ENCODE measurements around the gene PDLIM4.

The PDLIM4 gene

GRCh38 chr5:132257131-132258101 lies at the start of gene PDLIM4:
Gene PDLIM4, plus strand, starts transcription at chr5:132257696. Its CDS starts 39 bp downstream, at chr5:132257735.
- no peak for DNase-seq

DNA sequence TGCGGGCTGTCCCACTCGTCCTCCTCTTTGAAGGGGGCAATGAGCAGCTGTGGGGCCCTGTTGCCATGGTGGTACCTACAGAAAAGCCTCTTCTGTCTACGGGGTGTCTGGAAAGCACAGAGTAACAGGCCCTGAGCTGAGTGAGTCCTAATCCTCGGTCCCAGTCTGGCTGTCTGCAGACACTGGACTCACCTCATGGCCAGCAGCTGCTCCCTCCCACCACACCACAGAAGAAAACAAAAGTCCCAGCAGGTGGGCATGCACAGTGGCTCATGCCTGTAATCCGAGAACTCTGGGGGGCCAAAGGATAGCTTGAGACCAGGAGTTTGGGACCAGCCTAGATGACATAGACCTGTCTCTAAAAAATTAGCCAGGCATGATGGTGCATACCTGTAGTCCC lies 49.7 kb upstream of the PDLIM4 start:
- DNase-seq: no peak

DNA sequence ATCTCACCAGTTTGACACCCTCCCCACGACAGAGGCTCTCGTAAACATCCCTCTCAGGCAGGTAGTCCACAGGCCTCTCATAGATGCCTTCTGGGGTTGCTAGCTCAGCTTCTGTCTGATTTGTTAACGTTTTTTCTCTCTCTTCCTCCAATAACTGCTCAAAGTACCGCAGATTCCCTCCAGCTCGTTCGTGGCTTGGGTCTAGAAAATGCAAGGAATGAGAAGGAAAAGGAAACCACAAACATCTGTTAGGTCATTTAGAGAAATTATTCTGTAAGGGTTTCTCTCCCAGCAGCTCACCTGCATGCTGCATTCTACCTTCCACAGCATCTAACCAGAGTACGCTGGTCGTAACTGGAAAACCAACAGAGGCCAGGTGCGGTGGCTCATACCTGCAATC lies 48.4 kb upstream of the PDLIM4 start:
- no peak for DNase-seq

DNA sequence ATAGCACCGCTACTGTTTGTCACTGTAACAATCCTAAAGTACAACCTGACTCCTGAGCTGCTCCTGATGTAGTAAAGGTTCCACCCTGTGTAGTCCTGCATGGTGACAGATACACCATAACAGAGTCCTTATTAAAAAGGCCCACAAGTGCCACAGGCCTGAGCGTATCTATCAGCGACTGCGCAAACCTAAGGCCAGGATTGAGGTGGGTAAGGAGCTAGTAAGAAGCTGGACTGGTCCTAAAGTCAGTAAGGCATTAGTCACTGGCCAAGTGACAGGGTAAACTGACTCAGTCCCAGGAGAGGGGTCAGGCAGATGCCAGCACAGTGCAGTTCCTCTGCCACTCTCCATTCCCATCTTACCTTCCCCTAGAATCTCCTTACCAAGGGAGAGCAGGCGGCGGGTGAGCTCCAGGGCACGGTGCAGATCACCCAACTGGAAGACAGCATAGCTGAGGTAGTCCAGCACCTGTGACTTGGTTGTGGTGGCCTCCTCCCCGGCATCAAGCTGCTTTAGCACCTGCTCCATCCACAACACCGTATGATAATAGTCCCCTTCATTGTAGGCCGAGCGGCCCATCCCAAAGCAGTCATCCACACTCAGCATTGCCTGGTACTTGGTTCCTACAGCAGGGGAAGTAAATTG lies 47.5 kb upstream of the PDLIM4 start:
- DNase-seq: no peak

DNA sequence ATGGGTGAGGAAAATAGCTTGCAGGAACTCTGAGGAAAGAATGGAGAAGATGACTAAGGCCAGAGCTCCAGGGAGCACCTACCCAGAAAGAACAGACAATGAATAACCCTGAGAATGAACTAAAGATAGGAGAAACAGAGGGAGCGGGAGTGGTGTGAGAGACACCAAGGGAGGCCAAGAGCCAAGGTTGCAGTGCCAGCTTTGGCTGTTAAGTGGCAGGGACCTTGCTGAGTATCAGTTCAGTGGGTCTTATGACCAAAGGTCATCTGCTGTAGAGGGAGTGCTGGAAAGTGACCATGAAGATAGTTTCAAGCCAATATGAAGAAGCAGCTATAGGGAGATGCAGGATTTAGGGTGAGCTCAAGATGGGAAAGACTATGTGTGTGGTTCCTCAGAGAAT lies 46.6 kb upstream of the PDLIM4 start:
- no peak for DNase-seq

GRCh38 chr5:132211787-132212186 lies 45.7 kb upstream of the PDLIM4 start:
- DNase-seq: no peak

DNA sequence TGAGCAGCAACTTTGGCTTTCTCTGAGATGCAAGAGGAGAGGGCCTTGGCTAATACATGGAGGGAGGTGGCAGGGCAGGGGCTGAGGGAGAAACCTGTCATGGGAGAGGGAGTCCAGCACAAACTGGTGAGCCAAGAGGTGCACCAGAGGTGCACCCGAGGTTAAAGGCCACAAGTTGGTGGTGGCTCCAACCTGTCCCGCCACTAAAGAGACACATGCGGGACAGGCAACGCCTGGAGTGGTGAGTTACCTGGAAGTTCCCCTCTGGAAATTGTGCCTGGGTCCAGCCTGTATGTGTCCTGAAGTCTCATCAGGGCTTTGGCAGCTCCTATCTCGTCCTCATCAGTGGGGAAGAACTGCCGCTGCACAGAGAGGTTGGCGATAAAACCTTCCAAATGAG lies 43.8 kb upstream of the PDLIM4 start:
- DNase-seq: no peak

GRCh38 chr5:132214491-132214890 lies 43.0 kb upstream of the PDLIM4 start:
- DNase-seq: no peak

DNA sequence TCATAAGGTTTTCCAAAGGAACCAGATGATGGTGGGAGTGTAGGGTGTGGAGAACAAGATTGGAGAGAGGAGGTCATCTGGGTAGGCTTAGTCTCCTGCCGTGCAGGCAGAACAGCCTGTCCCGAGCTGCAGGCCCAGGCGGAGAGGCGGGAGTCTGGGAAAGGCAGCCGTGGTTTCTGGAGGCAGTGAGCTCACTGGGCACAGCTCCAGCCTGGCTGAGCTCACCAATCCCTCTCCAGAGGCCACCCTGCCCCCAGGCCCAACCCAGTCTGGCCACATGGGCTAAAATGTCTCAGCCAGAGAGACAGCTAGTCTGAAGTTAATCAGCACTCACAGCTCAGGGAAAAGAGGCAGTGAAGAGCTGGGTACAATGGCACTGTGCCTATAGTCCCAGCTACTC lies 42.2 kb upstream of the PDLIM4 start:
- DNase-seq: no peak

- DNase-seq: no peak
Observed at GRCh38 chr5:132218321-132218720, 39.2 kb upstream of the PDLIM4 start.

DNA sequence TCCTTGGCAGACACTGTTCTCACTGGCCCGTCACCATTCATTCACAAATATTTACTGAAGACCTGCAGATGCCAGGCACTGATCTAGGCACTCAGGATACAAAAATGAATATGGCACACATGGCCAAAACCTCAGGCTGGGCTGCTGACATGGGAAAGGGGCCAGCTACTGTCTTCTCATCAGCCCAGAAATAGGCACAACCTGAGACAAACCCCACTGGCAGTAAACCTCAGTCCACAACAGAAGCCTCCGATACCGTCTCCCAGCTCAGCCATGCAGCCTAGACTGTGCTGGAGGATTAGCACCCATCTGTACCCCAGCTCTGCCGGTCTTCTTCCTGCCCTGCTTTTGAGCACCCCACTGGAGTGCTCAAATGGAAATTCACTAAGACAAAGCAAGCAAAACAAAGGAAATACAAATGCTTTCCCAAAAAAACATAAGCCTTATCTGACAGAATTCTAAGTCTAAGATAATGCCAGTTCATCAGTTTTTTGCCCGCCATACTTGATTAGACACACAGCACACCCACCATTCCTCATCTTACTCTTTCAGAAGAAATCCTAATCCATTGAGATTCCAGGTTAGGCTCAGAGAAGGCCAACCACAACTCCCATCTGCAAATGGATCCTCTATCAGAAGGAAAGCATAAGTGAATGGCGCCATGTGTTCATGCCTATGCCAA lies 38.1 kb upstream of the PDLIM4 start:
- DNase-seq: no peak

DNA sequence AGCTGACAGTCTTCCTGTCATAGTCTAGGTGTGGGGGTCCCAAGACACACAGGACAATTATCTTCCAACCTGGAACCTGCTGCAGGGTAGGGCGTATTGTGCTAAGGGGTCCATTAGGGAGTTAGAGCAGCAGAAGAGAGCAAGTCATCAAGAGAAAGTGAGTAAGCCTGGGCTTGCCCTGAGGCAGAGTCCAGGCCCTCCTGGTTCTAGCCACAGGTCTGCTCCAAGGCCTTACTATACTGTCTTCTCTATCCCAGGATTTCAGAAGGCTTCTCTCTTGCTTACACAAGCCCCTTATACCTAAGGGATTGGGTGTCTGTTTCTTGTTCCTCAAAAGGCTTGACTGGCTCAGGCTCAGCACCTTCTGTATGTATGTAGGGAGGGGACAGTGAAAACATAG lies 37.5 kb upstream of the PDLIM4 start:
- DNase-seq: no peak

DNA sequence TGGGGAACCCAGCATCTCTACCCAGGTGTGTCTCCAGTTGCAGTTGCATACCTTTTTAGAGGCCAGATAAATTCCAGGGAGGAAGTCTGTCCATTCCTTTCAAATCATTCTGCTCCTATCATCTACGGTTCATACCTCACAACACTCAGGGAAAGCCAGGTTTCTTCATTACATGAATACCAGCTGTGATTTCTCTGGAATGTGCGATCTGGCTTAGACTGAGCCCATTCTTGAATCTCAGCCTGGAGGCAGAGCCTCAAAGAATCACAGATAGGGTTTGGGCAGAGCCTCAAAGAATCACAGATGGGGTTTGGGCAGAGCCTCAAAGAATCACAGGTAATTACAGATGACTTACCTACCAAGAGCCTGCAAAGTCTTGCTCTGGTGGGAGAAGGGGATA lies 37.0 kb upstream of the PDLIM4 start:
- DNase-seq: no peak

GRCh38 chr5:132221781-132222648 lies 35.5 kb upstream of the PDLIM4 start:
- no peak for DNase-seq

GRCh38 chr5:132222649-132223038 lies 34.9 kb upstream of the PDLIM4 start:
- DNase-seq: no peak

DNA sequence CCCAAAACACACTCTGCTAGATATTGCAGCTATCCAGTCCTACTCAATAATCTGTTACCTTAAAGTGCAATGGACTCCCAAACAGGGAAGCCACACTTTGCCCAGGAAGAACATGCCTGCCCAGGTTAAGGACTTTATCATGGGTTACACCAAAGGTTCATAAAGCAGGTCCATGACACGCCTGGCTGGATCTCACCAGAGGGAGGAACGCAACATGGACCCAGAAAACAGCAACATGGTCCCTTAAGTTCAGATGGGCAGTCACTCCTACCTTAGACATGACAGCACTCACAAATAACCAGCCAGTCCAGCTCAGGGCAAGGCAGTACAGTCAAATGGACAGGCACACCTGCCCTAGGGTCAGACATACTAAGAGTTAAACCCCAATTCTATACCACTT lies 33.6 kb upstream of the PDLIM4 start:
- no peak for DNase-seq

GRCh38 chr5:132224716-132225115 lies 32.8 kb upstream of the PDLIM4 start:
- DNase-seq: no peak

DNA sequence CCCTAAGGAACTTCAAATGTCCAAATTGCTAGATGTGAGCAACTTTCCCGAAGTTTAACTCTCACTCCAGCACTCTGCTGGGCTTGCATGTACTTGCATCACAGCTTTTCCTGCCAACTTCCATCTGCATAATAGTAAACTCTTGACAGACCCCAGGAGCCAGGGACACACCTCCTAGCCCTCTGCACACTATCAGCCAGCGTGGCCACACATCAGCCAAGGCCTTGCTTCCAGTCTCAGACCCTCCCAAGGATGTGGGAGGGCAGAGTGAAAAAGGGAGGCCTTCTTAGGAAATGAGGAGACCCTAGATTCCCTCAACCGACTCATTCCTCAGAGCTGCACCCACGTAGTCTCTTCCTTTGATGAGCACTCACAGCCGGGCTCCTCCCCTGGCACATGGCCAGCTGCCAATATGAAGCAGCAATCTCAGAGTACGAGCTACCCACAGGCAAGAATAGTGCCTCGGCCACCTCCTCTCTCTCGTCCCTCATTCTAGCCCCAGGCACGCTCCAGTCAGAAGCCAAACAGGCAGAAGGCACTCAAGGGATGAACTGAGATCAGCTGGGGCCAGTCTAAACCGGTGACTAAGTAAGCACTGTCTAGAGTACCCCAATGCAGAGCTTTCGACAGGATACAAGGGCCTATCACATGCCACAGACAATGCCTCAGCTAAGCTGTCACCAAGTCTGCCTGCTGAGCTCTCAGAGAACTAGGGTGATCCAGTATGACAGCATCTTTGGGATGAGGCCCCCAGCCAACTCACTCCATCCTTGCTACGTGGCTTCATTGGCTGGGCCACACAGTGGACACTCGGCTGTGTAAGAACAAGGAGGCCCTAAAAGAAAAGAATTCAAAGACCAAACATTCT lies 32.1 kb upstream of the PDLIM4 start:
- no peak for DNase-seq

- DNase-seq: no peak
Observed at GRCh38 chr5:132226516-132227234, 30.8 kb upstream of the PDLIM4 start.

DNA sequence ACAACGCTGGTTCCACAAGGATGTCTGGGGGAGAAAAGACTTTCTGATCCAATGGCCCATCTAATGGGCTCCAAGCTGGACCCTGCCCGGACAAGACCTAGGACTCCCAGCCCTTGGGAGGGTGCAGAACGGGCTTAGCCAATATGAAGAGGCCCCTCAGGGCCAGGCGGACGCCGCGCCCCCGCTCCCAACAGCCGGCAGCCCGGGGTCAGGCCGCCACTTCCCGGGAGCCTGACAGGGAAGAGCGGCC lies 30.3 kb upstream of the PDLIM4 start:
- no peak for DNase-seq

DNA sequence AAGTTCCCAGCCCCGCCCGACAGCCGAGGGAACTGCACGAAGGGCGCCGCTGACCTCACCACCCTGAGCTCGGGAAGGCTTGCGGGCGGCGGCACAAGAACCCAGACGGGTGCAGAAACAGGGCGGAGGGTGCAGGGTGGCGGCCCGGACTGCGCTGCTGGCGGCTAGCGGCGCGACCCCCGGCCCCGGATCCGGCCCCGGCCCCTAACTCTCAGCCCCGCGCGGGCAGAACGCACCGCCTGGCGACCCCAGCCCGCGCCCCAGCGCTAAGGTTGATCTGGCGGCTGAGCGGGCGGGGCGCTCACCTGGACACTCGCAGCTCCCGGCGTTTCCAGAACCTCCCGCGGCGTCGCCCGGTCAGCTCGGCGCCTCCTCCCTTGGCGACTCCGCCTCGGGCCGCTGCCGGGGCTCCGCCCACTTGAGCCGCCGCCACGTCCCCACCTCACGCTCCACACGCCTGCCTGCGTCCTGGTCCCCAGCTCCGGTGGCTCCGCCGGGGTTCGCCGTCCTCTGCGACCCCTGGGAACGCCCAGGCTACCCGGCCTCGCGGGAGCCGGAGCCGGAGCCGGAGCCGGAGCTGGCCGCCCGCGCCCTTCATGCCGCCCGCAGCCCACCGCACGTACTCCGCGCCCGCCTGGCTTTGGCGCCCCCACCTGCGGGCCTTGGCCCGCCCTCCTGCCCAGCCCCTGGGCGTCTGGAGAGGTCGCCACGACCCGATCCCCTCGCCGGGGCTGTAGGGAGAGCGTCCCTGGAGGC lies 29.8 kb upstream of the PDLIM4 start, which contains the start of gene P4HA2:
P4HA2 (minus strand) TSS at position 369 of the 756 bp plus-strand sequence. CDS start 9,227 bp downstream, outside the sequence.
- DNase-seq: no peak
